Stimulated activated naive CD8-positive, alpha-beta T cell treated with anti-CD3 and anti-CD28 coated beads, Interleukin-15, Interleukin-2, amounts not matched to agents 100 ng/mL and 50 ng/mL, for 24 hours (primary cell): Measurements from ENCODE around the gene GPX4.
"Not testable (repeated sequence)": the region's sequence is repeated elsewhere in the genome, so short reads cannot be mapped to it uniquely, and the experiment has no call there.

Source experiments
- H3K27ac Mint-ChIP-seq: one replicate; pipeline ENCODE4 v1.8.0; 2021; ENCODE audit warnings: mild to moderate bottlenecking, mixed read lengths
- H3K27me3 Mint-ChIP-seq: one replicate; pipeline ENCODE4 v1.8.0; 2021; ENCODE audit warnings: mixed read lengths
- H3K36me3 Mint-ChIP-seq: one replicate; pipeline ENCODE4 v1.8.0; 2021; ENCODE audit warnings: low read depth, mixed read lengths
- H3K4me1 Mint-ChIP-seq: one replicate; pipeline ENCODE4 v1.8.0; 2021; ENCODE audit warnings: low read depth, mixed read lengths
- H3K4me3 Mint-ChIP-seq: one replicate; pipeline ENCODE4 v1.8.0; 2021; ENCODE audit warnings: mild to moderate bottlenecking, mixed read lengths
- H3K9me3 Mint-ChIP-seq: one replicate; pipeline ENCODE4 v1.8.0; 2021; ENCODE audit warnings: mixed read lengths

GPX4 gene

GRCh38 chr19:1111641-1112267 is 8.0 kb downstream of the GPX4 start:
- Mint-ChIP-seq H3K9me3 (no peaks in the 10 kb centered on the region), H3K36me3 (no peaks in the 10 kb centered on the region), H3K4me1 (no peaks in the 10 kb centered on the region), H3K27ac (no peak overlapping the region), H3K4me3 (no peak overlapping the region), H3K27me3 (no peaks in the 10 kb centered on the region)

GRCh38 chr19:1112268-1113029 is 8.7 kb downstream of the GPX4 start:
- no peaks in the 10 kb centered on the region for H3K4me1 Mint-ChIP-seq
- H3K4me3 Mint-ChIP-seq, result no peak overlapping the region
- H3K36me3 Mint-ChIP-seq, result no peaks in the 10 kb centered on the region
- H3K27me3 Mint-ChIP-seq, result no peaks in the 10 kb centered on the region
- no peaks in the 10 kb centered on the region for H3K9me3 Mint-ChIP-seq
- no peak overlapping the region for H3K27ac Mint-ChIP-seq

- H3K4me3 Mint-ChIP-seq, result no peak overlapping the region
- H3K36me3 Mint-ChIP-seq, result peaks cover 4% of the 10 kb centered on the region
- no peak overlapping the region for H3K27ac Mint-ChIP-seq
- no peaks in the 10 kb centered on the region for H3K4me1 Mint-ChIP-seq
- H3K27me3 Mint-ChIP-seq, result no peaks in the 10 kb centered on the region
- no peaks in the 10 kb centered on the region for H3K9me3 Mint-ChIP-seq
Observed at GRCh38 chr19:1113030-1113985, 9.5 kb downstream of the GPX4 start.

- H3K9me3 Mint-ChIP-seq, result no peaks in the 10 kb centered on the region
- no peak overlapping the region for H3K27ac Mint-ChIP-seq
- no peaks in the 10 kb centered on the region for H3K27me3 Mint-ChIP-seq
- H3K36me3 Mint-ChIP-seq, result peaks cover 6% of the 10 kb centered on the region
- no peaks in the 10 kb centered on the region for H3K4me1 Mint-ChIP-seq
- H3K4me3 Mint-ChIP-seq, result no peak overlapping the region
Observed at GRCh38 chr19:1113986-1114483, 10.2 kb downstream of the GPX4 start.

GRCh38 chr19:1114728-1115127 is 10.9 kb downstream of the GPX4 start:
- not testable (repeated sequence) for H3K4me3 Mint-ChIP-seq, H3K4me1 Mint-ChIP-seq, H3K27me3 Mint-ChIP-seq, H3K36me3 Mint-ChIP-seq, H3K9me3 Mint-ChIP-seq, H3K27ac Mint-ChIP-seq

GRCh38 chr19:1115646-1116420 is 12.0 kb downstream of the GPX4 start:
- no peak overlapping the region for H3K4me3 Mint-ChIP-seq
- H3K36me3 Mint-ChIP-seq, result peaks cover 6% of the 10 kb centered on the region
- H3K27ac Mint-ChIP-seq, result no peak overlapping the region
- no peaks in the 10 kb centered on the region for H3K27me3 Mint-ChIP-seq
- H3K4me1 Mint-ChIP-seq, result no peaks in the 10 kb centered on the region
- H3K9me3 Mint-ChIP-seq, result no peaks in the 10 kb centered on the region

- Mint-ChIP-seq H3K4me3 (no peak overlapping the region), H3K9me3 (no peaks in the 10 kb centered on the region), H3K36me3 (peaks cover 16% of the 10 kb centered on the region), H3K4me1 (no peaks in the 10 kb centered on the region), H3K27ac (no peak overlapping the region), H3K27me3 (no peaks in the 10 kb centered on the region)
Observed at GRCh38 chr19:1116726-1117581, 13.2 kb downstream of the GPX4 start.

GRCh38 chr19:1117654-1118053 is 13.9 kb downstream of the GPX4 start:
- no peaks in the 10 kb centered on the region for H3K9me3 Mint-ChIP-seq
- H3K4me1 Mint-ChIP-seq, result no peaks in the 10 kb centered on the region
- no peak overlapping the region for H3K27ac Mint-ChIP-seq
- no peak overlapping the region for H3K4me3 Mint-ChIP-seq
- H3K27me3 Mint-ChIP-seq, result no peaks in the 10 kb centered on the region
- peaks cover 16% of the 10 kb centered on the region for H3K36me3 Mint-ChIP-seq

GRCh38 chr19:1118999-1119398 is 15.2 kb downstream of the GPX4 start:
- Mint-ChIP-seq H3K36me3 (peaks cover 23% of the 10 kb centered on the region), H3K4me1 (no peaks in the 10 kb centered on the region), H3K9me3 (no peaks in the 10 kb centered on the region), H3K27me3 (no peaks in the 10 kb centered on the region), H3K27ac (no peak overlapping the region), H3K4me3 (no peak overlapping the region)

- H3K27ac Mint-ChIP-seq, result no peak overlapping the region
- no peaks in the 10 kb centered on the region for H3K9me3 Mint-ChIP-seq
- no peaks in the 10 kb centered on the region for H3K4me1 Mint-ChIP-seq
- H3K36me3 Mint-ChIP-seq, result peaks cover 23% of the 10 kb centered on the region
- H3K27me3 Mint-ChIP-seq, result no peaks in the 10 kb centered on the region
- H3K4me3 Mint-ChIP-seq, result no peak overlapping the region
Observed at GRCh38 chr19:1119475-1120217, 15.9 kb downstream of the GPX4 start.

- no peaks in the 10 kb centered on the region for H3K27me3 Mint-ChIP-seq
- H3K4me1 Mint-ChIP-seq, result no peaks in the 10 kb centered on the region
- H3K9me3 Mint-ChIP-seq, result no peaks in the 10 kb centered on the region
- H3K4me3 Mint-ChIP-seq, result no peak overlapping the region
- H3K27ac Mint-ChIP-seq, result no peak overlapping the region
- H3K36me3 Mint-ChIP-seq, result peaks cover 23% of the 10 kb centered on the region
Observed at GRCh38 chr19:1121395-1121794, 17.6 kb downstream of the GPX4 start.

GRCh38 chr19:1122021-1122971 is 18.5 kb downstream of the GPX4 start:
- H3K9me3 Mint-ChIP-seq, result no peaks in the 10 kb centered on the region
- peaks cover 24% of the 10 kb centered on the region for H3K36me3 Mint-ChIP-seq
- H3K4me3 Mint-ChIP-seq, result no peak overlapping the region
- no peaks in the 10 kb centered on the region for H3K27me3 Mint-ChIP-seq
- H3K27ac Mint-ChIP-seq, result no peak overlapping the region
- H3K4me1 Mint-ChIP-seq, result peaks cover 5% of the 10 kb centered on the region
